ENCODE measurements around the gene GDI1. TPM values are rescaled to one million over a fixed set of nuclear protein-coding genes. Genes with fewer than 3 reads are reported as not detected.

The GDI1 gene
- total RNA-seq, 2 donors from 2014 or later = 115 to 118 TPM

DNA sequence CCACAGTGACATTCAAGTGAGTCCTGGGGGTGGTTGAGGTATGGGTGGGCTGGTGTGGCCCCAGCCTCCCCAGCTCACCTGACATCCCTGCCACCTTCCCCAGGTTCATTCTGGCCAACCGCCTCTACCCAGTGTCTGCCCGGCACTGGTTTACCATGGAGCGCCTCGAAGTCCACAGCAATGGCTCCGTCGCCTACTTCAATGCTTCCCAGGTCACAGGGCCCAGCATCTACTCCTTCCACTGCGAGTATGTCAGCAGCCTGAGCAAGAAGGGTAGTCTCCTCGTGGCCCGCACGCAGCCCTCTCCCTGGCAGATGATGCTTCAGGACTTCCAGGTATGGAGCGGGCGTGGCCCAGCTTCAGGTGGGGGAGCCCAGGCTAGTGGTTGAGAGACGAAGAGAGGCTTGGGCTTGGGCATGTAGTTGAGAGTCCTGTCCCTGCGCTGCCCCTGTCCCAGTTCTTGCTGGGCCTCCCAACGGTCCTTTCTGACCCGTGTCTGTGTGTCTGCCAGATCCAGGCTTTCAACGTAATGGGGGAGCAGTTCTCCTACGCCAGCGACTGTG, 1.7 kb upstream of the GDI1 start:
- peaks cover 21% of the 10 kb centered on the region for H3K4me1 Mint-ChIP-seq (ENCODE audit: low read depth)
- H3K36me3 Mint-ChIP-seq (ENCODE audit: insufficient read depth in 2 of 2) = peaks cover 3 to 9% of the 10 kb centered on the region in 2 donors
- no peak overlapping the region for H3K4me3 Mint-ChIP-seq
- no peaks in the 10 kb centered on the region for H3K9me3 Mint-ChIP-seq
- H3K27me3 Mint-ChIP-seq (ENCODE audit: low read depth) = no peaks in the 10 kb centered on the region
- ATAC-seq (replicated peaks in 1 of 2) (no peak), DNase-seq (no peak)
- H3K27ac Mint-ChIP-seq = no peak overlapping the region

DNA sequence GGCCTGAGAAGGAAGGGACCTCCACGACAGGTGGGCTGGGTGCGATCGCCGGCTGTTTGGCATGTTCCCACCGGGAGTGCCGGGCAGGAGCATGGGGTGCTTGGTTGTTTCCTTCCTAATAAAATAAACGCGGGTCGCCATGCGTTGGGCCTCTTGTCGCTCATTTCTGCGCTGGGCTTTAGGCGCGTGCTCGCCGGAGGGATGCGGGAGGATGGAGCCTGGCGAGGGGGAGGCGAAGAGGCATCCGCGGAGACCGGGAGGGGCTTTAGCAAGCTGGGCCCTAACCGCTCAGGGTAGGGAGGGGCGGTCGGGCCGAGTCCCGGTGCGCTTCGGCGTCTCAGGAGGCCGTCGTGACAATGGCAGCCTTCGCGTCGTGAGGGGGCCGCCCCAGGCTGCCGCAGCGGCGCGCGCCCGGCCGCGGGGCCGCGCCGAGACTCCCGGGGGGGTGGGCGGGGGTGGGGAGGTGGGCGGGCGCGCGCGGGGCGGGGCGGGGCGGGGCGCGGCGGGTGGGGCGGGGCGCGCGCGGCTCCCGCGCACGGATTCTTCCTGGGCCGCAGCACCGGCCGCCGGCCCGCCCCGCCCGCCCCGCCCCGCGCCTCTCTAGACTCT, 476 bp upstream of the GDI1 start:
- Mint-ChIP-seq H3K4me1 (ENCODE audit: low read depth) (peaks cover 14% of the 10 kb centered on the region), H3K27ac (peak overlapping the region; percentile 88), H3K27me3 (ENCODE audit: low read depth) (no peaks in the 10 kb centered on the region), H3K9me3 (no peaks in the 10 kb centered on the region), H3K36me3 (ENCODE audit: insufficient read depth in 2 of 2) (peaks cover 3 to 9% of the 10 kb centered on the region in 2 donors), H3K4me3 (peak overlapping the region; percentile 81 to 83)
- ATAC-seq (replicated peaks in 1 of 2) = peak; percentile 78 to 79
- peak; percentile 57 to 63 for DNase-seq

DNA sequence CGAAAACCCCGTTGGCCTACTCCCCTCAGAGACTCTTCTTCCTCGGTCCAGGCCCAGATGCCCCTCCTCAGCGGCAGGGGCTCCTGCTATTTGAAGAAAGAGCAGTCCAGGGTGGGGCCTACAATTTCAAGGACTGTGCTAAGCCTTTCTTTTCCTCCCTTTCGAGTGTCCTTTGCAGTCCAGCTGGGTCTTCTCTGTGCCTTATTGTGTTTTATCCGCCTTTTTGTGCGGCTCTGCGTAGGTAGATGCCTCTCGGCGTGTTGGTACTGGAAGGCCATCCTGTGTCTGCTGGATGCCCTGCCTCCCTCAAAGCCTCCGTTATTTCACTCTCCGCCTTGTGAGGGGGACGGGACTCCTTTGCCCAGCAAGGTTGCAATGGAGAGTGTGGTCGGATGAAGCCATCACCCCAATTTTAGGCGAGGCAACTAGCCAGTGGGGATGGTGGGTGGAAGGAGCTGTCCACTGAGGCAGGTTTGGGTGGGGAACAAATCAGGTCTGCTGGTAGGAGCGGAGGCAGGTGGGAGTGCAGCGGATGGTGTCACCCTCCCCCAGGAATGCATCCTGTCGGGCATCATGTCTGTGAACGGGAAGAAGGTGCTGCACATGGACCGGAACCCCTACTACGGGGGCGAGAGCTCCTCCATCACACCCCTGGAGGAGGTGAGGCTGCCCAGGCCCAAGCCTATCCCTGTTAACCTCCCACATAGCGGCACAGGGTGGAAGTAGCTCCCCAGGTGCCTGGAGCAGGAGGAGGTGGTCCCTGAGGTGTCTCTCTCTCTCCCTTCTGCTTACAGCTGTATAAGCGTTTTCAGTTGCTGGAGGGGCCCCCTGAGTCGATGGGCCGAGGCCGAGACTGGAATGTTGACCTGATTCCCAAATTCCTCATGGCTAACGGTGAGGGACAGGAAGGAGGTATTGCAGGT, 1.3 kb downstream of the GDI1 start:
- Mint-ChIP-seq H3K36me3 (ENCODE audit: insufficient read depth in 2 of 2) (peaks cover 3 to 12% of the 10 kb centered on the region in 2 donors), H3K4me3 (peak overlapping the region; percentile 87 to 89), H3K27ac (peak overlapping the region; percentile 90), H3K4me1 (ENCODE audit: low read depth) (peaks cover 14% of the 10 kb centered on the region), H3K9me3 (no peaks in the 10 kb centered on the region), H3K27me3 (ENCODE audit: low read depth) (no peaks in the 10 kb centered on the region)
- ATAC-seq (replicated peaks in 1 of 2) (no peak), DNase-seq (no peak)

DNA sequence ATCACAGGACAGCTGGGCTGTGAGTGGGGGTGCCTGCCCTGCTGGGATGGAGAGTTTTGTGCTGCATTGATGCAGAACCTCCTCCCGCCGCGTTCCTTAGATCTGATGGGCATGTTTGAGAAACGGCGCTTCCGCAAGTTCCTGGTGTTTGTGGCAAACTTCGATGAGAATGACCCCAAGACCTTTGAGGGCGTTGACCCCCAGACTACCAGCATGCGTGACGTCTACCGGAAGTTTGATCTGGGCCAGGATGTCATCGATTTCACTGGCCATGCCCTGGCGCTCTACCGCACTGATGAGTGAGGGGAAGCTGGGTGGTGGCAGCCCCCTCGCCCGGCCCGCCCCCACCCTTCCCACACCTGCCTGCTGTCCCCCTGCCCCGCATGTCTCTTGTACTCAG, 2.9 kb downstream of the GDI1 start:
- no peak overlapping the region for H3K4me3 Mint-ChIP-seq
- H3K27me3 Mint-ChIP-seq (ENCODE audit: low read depth) = no peaks in the 10 kb centered on the region
- H3K9me3 Mint-ChIP-seq = no peaks in the 10 kb centered on the region
- no peak overlapping the region for H3K27ac Mint-ChIP-seq
- ATAC-seq (replicated peaks in 1 of 2) (no peak), DNase-seq (no peak)
- H3K36me3 Mint-ChIP-seq (ENCODE audit: insufficient read depth in 2 of 2) = peaks cover 3 to 12% of the 10 kb centered on the region in 2 donors
- H3K4me1 Mint-ChIP-seq (ENCODE audit: low read depth) = peaks cover 14% of the 10 kb centered on the region

DNA sequence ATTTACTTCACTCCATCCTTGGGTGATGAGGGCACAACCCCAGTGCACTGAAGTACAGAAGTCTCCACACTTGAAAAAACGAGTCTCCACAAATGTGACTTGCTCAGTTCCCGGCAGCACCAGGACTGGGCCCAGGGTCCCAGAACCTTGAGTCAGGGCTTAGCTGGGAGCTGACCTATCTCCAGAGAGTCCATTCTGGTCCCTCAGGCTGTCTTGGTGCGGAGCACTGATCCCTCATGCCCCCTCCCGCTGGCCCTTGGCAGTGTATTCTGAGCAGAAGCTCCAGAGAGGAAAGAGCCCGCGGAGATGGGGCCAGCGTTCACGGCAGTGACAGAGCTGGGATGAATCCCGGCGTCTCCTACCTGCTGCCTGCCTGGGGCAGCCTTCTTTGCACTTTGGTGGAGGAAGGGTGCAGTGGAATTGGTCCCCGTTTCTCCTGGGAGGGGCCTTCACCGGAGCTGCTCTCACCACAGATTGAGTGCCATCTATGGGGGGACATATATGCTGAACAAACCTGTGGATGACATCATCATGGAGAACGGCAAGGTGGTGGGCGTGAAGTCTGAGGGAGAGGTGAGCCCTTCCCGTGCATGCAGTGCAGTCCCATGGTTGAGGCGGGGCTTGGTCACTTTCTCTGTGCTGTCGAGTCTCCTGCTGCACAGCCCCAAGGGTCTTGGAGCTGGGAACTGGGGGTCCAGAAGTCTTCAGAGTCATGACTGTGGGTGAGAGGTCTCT, 3.8 kb downstream of the GDI1 start:
- H3K36me3 Mint-ChIP-seq (ENCODE audit: insufficient read depth in 2 of 2) = peaks cover 3 to 12% of the 10 kb centered on the region in 2 donors
- H3K4me1 Mint-ChIP-seq (ENCODE audit: low read depth) = peaks cover 14% of the 10 kb centered on the region
- H3K27me3 Mint-ChIP-seq (ENCODE audit: low read depth) = no peaks in the 10 kb centered on the region
- H3K9me3 Mint-ChIP-seq = no peaks in the 10 kb centered on the region
- H3K27ac Mint-ChIP-seq = no peak overlapping the region
- ATAC-seq (replicated peaks in 1 of 2) = no peak
- DNase-seq = no peak
- H3K4me3 Mint-ChIP-seq = no peak overlapping the region

DNA sequence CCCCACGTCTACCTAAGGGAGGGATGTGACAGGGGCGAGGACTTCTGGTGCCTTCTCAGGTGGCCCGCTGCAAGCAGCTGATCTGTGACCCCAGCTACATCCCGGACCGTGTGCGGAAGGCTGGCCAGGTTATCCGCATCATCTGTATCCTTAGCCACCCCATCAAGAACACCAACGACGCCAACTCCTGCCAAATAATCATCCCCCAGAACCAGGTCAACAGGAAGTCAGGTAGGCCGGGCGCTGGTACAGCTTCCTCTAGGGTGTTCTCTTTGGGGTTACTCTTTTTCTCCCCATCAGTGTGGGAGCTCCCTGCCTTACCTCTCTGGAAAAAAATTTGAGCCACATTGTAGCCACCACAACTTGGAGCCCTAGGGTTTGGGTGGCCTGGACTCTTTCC, 4.6 kb downstream of the GDI1 start:
- no peak overlapping the region for H3K27ac Mint-ChIP-seq
- ATAC-seq (replicated peaks in 1 of 2) (no peak), DNase-seq (no peak)
- no peak overlapping the region for H3K4me3 Mint-ChIP-seq
- peaks cover 7% of the 10 kb centered on the region for H3K4me1 Mint-ChIP-seq (ENCODE audit: low read depth)
- H3K36me3 Mint-ChIP-seq (ENCODE audit: insufficient read depth in 2 of 2) = peaks cover 3 to 12% of the 10 kb centered on the region in 2 donors
- no peaks in the 10 kb centered on the region for H3K9me3 Mint-ChIP-seq
- H3K27me3 Mint-ChIP-seq (ENCODE audit: low read depth) = no peaks in the 10 kb centered on the region

DNA sequence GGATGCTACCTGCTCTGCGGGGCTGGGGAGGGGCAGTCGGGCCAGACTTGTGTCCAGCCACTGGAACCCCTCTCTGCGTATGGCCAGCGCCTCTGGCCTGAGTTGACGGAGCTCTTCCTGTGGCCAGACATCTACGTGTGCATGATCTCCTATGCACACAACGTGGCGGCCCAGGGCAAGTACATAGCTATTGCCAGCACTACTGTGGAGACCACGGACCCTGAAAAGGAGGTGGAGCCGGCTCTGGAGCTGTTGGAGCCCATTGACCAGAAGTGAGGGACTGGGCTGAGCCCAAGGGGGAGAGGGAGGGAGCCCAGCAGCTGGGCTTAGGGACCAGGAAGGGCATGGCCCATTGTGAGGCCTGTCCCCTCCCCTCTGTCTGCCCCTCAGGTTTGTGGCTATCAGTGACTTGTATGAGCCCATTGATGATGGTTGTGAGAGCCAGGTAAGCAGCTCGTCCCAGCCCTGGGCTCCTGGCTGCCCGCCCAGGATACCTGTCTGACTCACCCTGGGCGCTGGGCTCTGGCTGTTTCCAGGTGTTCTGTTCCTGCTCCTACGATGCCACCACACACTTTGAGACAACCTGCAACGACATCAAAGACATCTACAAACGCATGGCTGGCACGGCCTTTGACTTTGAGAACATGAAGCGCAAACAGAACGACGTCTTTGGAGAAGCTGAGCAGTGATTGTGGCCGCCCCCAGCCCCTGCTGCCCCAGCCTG, 5.2 kb downstream of the GDI1 start:
- Mint-ChIP-seq H3K4me1 (ENCODE audit: low read depth) (peaks cover 7% of the 10 kb centered on the region), H3K27me3 (ENCODE audit: low read depth) (no peaks in the 10 kb centered on the region), H3K27ac (no peak overlapping the region), H3K36me3 (ENCODE audit: insufficient read depth in 2 of 2) (peaks cover 3 to 12% of the 10 kb centered on the region in 2 donors), H3K9me3 (no peaks in the 10 kb centered on the region), H3K4me3 (no peak overlapping the region)
- DNase-seq (no peak), ATAC-seq (replicated peaks in 1 of 2) (no peak)

DNA sequence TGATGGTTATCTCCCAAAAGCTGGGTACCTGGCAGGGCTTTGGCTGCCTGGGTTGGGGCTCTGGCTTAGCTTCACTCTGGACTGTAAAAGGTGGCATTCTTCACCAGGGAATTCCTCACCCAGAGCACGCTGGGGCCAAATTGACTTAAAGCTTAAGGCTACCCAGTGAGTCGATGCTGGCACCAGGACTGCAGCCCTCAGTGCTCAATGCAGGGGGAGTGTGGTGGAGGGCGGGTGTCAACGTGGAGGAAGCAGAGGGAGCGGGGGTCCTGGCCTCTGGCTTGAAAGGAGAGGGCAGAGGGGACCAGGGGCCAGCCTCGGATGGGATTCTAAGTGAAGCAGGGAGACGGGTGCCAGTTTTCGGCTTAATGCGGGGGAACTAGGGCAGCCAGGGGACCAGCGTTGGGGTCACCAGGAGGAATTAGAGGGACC, 6.5 kb downstream of the GDI1 start:
- no peaks in the 10 kb centered on the region for H3K9me3 Mint-ChIP-seq
- ATAC-seq (replicated peaks in 1 of 2) = peak; percentile 2 to 3
- peak overlapping the region; percentile 63 to 81 for H3K4me3 Mint-ChIP-seq
- H3K4me1 Mint-ChIP-seq (ENCODE audit: low read depth) = peaks cover 2% of the 10 kb centered on the region
- H3K27ac Mint-ChIP-seq = no peak overlapping the region
- H3K27me3 Mint-ChIP-seq (ENCODE audit: low read depth) = no peaks in the 10 kb centered on the region
- H3K36me3 Mint-ChIP-seq (ENCODE audit: insufficient read depth in 2 of 2) = peaks cover 0 to 6% of the 10 kb centered on the region in 2 donors
- no peak for DNase-seq

DNA sequence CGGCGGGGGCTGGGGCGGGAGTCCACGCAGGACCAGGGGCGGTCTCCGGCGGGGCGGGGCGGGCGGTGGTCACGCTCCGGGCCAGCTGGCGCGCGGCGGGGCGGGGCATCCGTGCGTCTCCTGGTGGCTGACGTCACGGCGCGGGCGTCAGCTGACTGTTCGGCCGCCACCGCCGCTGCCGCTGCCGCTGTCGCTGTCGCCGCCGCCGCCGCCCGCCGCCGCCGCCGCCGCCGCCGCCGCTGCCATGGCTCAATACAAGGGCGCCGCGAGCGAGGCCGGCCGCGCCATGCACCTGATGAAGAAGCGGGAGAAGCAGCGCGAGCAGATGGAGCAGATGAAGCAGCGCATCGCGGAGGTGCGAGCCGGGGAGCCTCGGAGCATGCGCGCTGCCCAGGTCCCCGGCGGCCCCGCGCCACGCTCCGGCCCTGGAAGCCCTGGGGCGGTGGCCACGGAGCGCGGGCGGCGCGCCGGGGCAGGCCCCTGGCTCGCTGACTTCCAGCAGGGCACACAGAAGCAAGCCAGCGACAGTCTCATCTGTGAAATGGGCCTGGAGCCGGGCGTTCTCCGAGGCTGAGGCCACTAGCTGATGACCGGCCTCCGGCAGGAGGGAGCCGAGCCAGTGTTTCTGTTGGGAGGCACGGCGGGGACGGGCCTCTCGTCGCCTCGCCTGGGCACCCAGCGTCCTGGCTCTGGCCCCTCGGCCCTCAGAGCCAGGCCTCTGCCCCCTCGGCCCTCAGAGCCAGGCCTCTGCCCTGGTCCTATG, 7.2 kb downstream of the GDI1 start, which contains the start of gene FAM50A:
Gene FAM50A, plus strand, starts transcription at position 150 of the 763 bp plus-strand sequence. Its CDS starts 95 bp downstream, at position 245.
- peak; percentile 91 to 95 for ATAC-seq (replicated peaks in 1 of 2)
- Mint-ChIP-seq H3K4me1 (ENCODE audit: low read depth) (no peaks in the 10 kb centered on the region), H3K36me3 (ENCODE audit: insufficient read depth in 2 of 2) (peaks cover 0 to 6% of the 10 kb centered on the region in 2 donors), H3K9me3 (no peaks in the 10 kb centered on the region), H3K27me3 (ENCODE audit: low read depth) (no peaks in the 10 kb centered on the region), H3K27ac (no peak within 1 kb of the TSS), H3K4me3 (peak within 1 kb of the TSS; percentile 77 to 81)
- peak; percentile 79 to 84 for DNase-seq

DNA sequence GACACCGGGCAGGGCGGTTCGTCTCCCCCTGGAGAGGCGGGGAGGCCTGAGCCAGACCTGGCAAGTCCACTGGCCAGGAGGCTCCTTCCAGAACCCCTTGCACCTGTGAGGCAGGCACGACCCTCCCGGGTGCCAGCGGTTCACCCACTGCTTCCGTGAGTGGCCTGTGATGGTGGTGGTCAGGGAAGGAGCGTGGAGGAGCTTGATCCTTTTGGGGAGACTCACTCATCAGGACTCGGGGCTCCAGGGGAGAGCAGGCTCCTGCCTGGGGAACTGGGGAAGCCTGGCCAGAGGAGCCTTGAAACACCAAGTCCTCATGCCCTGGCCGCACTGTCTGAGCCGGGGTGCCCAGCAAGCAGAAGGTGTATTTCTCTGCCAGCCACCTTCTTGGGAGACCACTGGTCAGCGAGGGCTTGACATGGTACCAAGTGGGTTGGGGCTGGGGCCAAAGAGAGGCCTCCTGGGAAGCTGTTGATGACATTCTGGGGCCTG, 7.8 kb downstream of the GDI1 start:
- Mint-ChIP-seq H3K4me1 (ENCODE audit: low read depth) (no peaks in the 10 kb centered on the region), H3K27me3 (ENCODE audit: low read depth) (no peaks in the 10 kb centered on the region), H3K9me3 (no peaks in the 10 kb centered on the region), H3K27ac (no peak overlapping the region), H3K4me3 (peak overlapping the region; percentile 55 to 56), H3K36me3 (ENCODE audit: insufficient read depth in 2 of 2) (peaks cover 0 to 6% of the 10 kb centered on the region in 2 donors)
- no peak for ATAC-seq (replicated peaks in 1 of 2)
- DNase-seq = no peak

DNA sequence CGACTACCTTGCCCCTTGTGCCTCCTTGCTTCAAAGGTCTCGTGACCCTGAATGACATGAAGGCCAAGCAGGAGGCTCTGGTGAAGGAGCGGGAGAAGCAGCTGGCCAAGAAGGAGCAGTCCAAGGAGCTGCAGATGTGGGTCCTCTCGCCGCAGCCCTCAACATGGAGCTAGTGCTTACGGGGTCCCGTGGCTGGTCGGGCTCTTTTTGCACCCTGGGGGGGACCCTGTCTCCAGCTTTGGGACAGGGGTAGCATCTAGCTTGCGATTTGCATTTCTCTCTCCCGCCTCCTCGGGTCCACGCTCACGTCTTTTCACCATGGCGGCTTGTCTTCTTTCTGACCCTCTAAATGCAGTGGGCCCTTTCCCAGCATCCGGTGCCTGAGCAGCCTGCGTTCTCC, 8.8 kb downstream of the GDI1 start:
- H3K4me3 Mint-ChIP-seq = peak overlapping the region in 1 of 2 donors; percentile 46
- no peaks in the 10 kb centered on the region for H3K27me3 Mint-ChIP-seq (ENCODE audit: low read depth)
- H3K27ac Mint-ChIP-seq = no peak overlapping the region
- no peaks in the 10 kb centered on the region for H3K9me3 Mint-ChIP-seq
- peaks cover 0 to 6% of the 10 kb centered on the region in 2 donors for H3K36me3 Mint-ChIP-seq (ENCODE audit: insufficient read depth in 2 of 2)
- ATAC-seq (replicated peaks in 1 of 2) (no peak), DNase-seq (no peak)
- no peaks in the 10 kb centered on the region for H3K4me1 Mint-ChIP-seq (ENCODE audit: low read depth)

Data from activated T-cell treated with anti-CD3 and anti-CD28 coated beads, Interleukin-2, amount 50 U/mL, for 72 hours (primary cell).